ENCODE measurements around the gene FRMD6. TPM values are rescaled to one million over a fixed set of nuclear protein-coding genes. Genes with fewer than 3 reads are reported as not detected.

The FRMD6 gene
- total RNA-seq, 1 experiment from 2014 or later: 9.6 TPM

DNA sequence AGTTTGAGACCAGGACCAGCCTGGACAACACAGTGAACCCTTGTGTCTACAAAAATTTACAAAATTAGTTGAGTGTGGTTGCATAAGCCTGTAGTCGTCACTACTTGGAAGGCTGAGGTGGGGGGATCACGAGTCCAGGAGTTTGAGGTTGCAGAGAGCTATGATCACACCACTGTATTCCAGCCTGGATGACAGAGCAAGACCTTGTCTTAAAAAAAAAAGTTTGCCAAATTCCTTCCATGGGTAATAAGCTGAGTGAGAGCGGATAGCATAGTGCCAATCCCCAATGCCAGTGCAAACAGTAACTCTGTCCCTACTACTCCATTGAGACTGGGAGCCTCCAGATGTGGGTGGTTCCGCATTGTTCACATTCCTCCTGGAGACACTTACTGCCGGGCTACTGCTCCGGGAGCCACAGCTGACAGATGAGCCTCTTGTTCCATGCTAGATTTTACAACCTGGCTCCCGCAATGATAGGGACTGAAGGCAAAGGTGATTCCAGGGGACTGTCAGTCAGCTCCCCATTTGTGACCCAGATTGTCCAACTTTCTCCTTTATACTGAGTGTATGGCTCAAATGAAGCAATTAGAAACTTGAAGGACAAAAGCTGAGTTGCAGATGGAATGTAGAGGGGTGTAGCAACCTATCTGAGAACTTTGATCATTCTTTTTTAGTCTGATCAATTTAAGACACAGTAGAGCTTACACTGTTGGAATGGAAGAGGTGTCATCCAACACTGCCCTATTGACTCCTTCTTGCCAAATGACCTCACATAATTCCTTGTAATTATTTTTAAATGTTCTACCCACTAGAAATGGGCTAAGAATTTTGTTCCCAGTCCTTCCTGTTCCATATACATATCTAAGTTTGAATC, 13.4 kb upstream of the FRMD6 start:
- Histone ChIP-seq H4K5ac (ENCODE audit: insufficient read length, low read depth, low read length) (no peak overlapping the region), H3K56ac (ENCODE audit: insufficient read length, low read depth, low read length) (no peak overlapping the region), H3K14ac (ENCODE audit: insufficient read depth, low read length) (no peak overlapping the region), H4K91ac (ENCODE audit: insufficient read length, low read depth, low read length) (no peak overlapping the region), H3K9me3 (ENCODE audit: control insufficient read depth, low read depth, low read length) (no peaks in the 10 kb centered on the region), H3K4ac (ENCODE audit: low read depth, low read length) (no peak overlapping the region), H3K79me1 (ENCODE audit: insufficient read depth, low read depth, low read length, poor library complexity, severe bottlenecking) (no peaks in the 10 kb centered on the region), H3K79me2 (ENCODE audit: insufficient read depth, low read length) (no peaks in the 10 kb centered on the region), H2BK15ac (ENCODE audit: low read depth, low read length) (no peak overlapping the region), H2BK20ac (ENCODE audit: low read depth, low read length, poor library complexity, severe bottlenecking) (no peak overlapping the region), H2BK12ac (ENCODE audit: insufficient read length, low read depth, low read length) (no peak overlapping the region), H2BK120ac (ENCODE audit: low read depth, low read length, poor library complexity, severe bottlenecking) (no peak overlapping the region), H3T11ph (ENCODE audit: low read length) (no peak overlapping the region), H2AK5ac (ENCODE audit: insufficient read length, low read length) (no peak overlapping the region), H2BK5ac (ENCODE audit: insufficient read length, low read length) (no peak overlapping the region), H3K9ac (ENCODE audit: extremely low read depth, insufficient read length, low read length) (no peak overlapping the region), H3K27ac (ENCODE audit: insufficient read length, low read depth, low read length) (no peak overlapping the region), H3K4me1 (ENCODE audit: insufficient read depth, low read length) (peaks cover 5% of the 10 kb centered on the region; the same call in 1 of the 2 replicates), H2AFZ (ENCODE audit: low read length) (no peak overlapping the region), H4K20me1 (ENCODE audit: control insufficient read depth, insufficient read depth, insufficient read length) (no peaks in the 10 kb centered on the region), H3K4me2 (ENCODE audit: insufficient read depth, insufficient read length, low read length) (no peak overlapping the region), H3K23ac (ENCODE audit: insufficient read length, low read depth, low read length) (no peak overlapping the region), H3K18ac (ENCODE audit: insufficient read length, low read depth, low read length) (no peak overlapping the region), H3K23me2 (ENCODE audit: insufficient read length, low read depth, low read length, poor library complexity, severe bottlenecking) (no peaks in the 10 kb centered on the region), H4K8ac (replicated peaks; ENCODE audit: insufficient read length, low read depth, low read length) (no peak overlapping the region), H3K27me3 (ENCODE audit: insufficient read depth, low read length) (no peaks in the 10 kb centered on the region)
- peaks cover 14 to 18% of the 10 kb centered on the region in 2 experiments for H3K4me1 Mint-ChIP-seq
- H3K36me3 Mint-ChIP-seq (ENCODE audit: insufficient read depth in 1 of 3, low read depth in 3 of 3): no peaks in the 10 kb centered on the region
- no peaks in the 10 kb centered on the region for H3K9me3 Mint-ChIP-seq
- H3K4me3 Mint-ChIP-seq: no peak overlapping the region
- no peak for TF ChIP-seq CTCF (conservative IDR thresholded peaks at IDR 0.05)
- DNase-seq: peak; percentile 73
- no peaks in the 10 kb centered on the region for H3K27me3 Mint-ChIP-seq (ENCODE audit: low read depth)
- no CpG with 5 or more reads among the region's 7 CpGs for WGBS (ENCODE audit: extremely low coverage, insufficient read length, low lambda C conversion rate)
- H3K27ac Mint-ChIP-seq: peak overlapping the region in 2 of 3 experiments; percentile 15 to 53; a peak in 3 of 7 replicates

Measured in H9 (cell line).